Islet of Langerhans (tissue), 1 donor: ENCODE data around the gene ATP8B3.

Experiments used
- FAIRE-seq: peaks from one replicate; lab custom pipeline; 2011; peaks lifted over from hg19 to GRCh38; lab: Jason Lieb, UNC

ATP8B3 gene, protein sequence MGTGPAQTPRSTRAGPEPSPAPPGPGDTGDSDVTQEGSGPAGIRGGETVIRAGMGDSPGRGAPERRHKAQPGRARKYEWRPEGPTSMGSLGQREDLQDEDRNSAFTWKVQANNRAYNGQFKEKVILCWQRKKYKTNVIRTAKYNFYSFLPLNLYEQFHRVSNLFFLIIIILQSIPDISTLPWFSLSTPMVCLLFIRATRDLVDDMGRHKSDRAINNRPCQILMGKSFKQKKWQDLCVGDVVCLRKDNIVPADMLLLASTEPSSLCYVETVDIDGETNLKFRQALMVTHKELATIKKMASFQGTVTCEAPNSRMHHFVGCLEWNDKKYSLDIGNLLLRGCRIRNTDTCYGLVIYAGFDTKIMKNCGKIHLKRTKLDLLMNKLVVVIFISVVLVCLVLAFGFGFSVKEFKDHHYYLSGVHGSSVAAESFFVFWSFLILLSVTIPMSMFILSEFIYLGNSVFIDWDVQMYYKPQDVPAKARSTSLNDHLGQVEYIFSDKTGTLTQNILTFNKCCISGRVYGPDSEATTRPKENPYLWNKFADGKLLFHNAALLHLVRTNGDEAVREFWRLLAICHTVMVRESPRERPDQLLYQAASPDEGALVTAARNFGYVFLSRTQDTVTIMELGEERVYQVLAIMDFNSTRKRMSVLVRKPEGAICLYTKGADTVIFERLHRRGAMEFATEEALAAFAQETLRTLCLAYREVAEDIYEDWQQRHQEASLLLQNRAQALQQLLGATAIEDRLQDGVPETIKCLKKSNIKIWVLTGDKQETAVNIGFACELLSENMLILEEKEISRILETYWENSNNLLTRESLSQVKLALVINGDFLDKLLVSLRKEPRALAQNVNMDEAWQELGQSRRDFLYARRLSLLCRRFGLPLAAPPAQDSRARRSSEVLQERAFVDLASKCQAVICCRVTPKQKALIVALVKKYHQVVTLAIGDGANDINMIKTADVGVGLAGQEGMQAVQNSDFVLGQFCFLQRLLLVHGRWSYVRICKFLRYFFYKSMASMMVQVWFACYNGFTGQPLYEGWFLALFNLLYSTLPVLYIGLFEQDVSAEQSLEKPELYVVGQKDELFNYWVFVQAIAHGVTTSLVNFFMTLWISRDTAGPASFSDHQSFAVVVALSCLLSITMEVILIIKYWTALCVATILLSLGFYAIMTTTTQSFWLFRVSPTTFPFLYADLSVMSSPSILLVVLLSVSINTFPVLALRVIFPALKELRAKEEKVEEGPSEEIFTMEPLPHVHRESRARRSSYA (N-terminal part only)

DNA sequence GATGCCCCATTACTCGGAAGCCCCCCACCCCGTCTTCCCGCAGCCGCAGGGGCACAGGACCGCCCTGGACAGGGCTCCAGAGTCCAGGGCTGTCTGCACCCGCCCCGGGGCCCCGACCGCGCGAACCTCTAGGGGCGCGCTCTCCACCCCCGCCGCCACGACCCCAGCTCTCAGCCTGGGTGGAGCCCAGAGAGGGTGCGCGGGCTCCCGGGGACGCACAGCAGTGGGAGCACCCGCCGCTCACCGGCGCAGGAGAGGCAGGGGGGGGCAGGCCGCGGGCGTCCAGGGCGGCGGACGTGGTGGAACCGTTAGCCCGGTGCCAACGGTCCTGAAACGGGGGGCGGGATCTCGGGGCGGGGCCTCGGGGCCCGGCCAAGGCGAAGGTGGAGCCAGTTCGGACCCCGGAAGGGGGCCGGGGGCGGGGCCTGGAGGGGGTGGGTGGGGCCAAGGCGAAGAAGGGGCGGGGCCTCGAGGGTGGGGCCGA lies at the start of gene ATP8B3:
ATP8B3 (minus strand) TSS at position 335 of the 484 bp plus-strand sequence. CDS start 540 bp downstream, outside the sequence.
- no peak for FAIRE-seq

DNA sequence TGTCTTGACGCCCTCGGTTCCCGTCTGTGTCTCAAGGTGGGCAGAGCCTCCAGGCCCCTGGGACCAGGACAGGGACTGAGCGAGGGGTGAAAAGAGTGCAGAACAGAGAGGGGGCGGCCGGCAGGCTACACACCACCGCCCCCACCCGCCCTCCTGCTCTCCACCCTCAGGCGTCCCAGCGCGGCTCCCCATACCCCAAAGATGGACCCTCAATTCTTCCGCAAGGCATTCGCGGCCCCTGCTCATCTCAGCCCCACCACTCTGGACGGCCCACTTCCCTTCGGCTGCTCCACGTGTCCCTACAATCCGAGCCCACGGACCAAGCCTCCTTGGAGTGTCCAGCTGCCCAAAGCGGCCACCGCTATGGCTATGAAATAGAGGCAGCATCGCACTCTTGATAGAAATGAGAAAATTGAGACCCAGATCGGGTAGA lies 49.5 kb upstream of the ATP8B3 start:
- no peak for FAIRE-seq

DNA sequence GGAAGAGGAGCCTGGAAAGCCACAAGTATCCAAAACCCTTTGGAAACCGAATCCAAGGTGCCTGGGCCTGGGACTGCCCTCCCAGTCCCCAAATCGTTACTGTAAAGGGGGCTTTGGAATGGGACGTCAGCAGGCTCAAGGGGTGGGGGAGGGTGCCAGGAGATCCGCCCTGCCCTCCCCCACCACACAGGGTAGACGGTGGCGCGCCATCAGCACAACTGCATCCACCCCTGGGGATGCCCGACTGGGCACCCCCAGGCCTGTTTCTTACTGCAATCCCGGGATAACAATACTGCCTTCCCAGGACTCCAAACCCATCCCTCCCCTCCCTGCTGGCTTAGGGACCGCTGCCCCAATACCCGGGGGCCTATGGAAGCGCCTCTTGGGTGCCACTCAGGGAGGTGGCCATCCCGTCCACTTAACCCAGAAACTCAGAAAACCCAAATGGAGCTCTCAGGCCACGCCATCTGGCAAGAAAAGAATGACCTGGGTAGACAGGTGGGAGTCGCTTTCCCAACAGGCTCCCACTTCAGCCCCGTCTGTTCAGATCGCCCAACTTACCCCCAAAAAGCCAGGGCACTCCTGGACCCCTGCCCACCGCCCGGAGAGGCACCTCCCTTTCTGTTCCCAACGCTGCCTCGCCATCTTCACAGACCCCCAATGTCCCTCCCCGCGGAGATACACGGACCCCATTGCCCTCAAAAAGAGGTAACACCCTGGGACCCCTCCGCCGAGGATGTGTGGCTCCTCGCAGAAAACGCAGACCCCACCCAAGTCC lies 48.9 kb upstream of the ATP8B3 start:
- FAIRE-seq: no peak

DNA sequence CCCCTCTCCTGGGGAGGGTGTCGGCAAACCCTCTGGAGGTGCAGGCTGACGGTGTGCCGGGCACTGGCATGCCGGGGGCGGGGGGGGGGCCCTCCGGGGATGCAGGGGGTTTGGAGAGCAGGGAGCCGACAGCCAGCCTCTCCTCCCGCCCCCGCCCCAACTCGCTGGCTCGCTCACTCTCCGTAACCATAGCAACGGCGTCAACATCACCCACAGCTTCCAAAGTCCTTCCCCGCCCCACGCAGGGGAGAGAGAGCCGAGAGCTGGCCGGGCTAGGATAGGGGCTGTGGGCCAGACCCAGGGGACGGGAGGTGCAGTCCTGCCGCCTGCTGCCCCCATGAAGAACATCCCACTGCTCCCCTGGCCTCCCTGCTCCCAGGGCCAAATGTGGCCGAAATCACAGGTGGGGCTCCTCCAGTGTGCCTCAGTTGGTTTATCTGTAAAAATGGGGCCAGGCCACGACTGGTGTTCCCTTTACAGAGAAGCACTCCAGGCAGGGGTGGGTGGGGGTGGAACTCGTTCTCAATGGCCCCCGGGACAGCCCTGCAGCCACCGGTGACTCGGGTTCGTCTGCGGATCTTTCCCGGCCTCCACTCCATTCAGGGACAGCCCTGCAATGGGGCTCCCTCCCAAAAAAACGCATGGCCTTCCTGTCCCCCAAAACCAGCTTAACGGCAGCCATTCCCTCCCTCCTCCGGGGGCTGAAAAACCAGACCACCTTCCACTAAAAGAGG lies 48.1 kb upstream of the ATP8B3 start:
- FAIRE-seq: no peak

DNA sequence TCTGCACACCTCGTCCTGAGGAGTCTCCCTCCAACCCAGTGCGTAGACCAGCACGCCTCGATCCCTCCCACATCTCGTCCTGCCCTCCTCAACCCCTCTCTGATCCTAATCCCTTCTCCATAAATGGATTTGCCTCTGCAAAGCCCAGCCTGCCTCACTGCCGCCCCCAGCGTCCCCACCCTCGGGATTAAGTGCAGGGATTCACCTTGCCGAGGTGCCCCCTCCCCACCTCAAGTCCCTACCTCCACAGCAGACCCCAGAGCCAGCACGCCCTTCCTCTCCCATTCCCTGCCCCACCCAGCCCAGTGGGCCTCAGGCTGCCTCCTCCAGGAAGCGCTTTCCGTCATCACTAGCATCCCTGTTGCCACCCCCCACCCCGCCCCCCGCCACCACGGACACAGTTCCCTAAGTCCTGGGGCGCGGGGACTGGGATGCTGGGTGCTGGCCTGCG lies 47.3 kb upstream of the ATP8B3 start:
- no peak for FAIRE-seq

DNA sequence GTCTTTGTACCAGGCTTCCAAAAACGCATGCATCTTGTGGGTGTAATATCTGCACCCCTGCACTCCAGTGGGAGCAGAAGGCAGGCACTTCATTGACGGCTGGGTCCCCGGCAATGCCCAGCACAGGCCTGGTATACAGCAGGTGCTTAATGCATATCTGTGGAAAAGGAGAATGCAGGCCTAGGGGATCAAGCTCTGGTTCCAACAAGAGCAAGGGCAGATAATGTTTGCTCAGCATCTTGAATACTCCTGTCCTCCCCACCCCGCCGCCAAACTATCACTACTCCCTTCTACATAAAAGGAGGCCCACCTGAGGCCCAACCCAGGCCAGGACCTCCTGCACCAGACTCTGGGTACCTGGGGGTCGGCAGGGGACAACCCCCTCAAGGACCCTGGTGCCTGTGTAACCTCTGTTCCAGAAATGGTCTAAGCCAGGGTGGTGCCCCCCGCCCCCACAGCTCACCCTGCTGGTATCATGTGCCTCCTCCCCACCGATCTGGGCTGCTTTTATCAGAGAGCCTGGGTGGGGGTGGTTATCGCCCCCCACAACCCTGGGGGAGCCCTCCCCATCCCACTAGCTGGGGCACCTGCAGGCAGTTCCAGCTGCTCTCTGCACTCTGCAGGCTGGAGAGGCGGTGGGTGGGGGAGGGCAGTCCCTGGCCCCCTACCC lies 46.5 kb upstream of the ATP8B3 start:
- FAIRE-seq: no peak

DNA sequence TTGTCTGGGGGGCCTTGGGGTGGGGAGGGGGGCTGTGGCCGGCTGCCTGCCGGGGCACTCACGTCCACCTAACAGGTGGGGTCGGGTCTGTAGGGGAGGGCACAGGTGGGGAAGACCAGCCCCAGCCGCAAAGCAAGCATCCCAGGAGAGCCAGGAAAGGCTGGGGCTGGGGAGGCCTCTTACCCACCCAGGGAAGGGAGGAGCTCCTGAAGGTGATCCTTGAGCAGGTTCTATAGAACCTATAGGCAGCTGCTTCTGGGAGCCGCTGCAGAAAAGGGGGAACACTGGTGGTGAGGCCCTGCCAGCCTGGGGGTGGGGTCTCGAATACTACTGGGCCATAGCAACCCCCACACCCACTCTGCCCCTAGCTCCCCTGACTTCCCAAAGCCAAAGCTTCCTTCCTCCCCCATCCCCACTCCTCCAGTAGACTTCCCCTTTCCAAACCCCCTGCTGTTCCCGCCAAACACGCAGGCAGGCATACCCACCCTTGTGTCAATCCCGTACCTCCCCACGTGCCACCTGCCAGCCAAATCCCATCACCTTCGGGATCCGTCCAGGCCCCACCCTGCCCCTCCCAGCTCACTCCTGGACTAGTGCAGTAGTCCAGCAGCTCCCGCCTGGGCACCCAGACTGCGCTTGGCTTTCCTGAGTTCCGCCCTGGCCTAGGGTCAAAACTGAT lies 45.7 kb upstream of the ATP8B3 start:
- no peak for FAIRE-seq

DNA sequence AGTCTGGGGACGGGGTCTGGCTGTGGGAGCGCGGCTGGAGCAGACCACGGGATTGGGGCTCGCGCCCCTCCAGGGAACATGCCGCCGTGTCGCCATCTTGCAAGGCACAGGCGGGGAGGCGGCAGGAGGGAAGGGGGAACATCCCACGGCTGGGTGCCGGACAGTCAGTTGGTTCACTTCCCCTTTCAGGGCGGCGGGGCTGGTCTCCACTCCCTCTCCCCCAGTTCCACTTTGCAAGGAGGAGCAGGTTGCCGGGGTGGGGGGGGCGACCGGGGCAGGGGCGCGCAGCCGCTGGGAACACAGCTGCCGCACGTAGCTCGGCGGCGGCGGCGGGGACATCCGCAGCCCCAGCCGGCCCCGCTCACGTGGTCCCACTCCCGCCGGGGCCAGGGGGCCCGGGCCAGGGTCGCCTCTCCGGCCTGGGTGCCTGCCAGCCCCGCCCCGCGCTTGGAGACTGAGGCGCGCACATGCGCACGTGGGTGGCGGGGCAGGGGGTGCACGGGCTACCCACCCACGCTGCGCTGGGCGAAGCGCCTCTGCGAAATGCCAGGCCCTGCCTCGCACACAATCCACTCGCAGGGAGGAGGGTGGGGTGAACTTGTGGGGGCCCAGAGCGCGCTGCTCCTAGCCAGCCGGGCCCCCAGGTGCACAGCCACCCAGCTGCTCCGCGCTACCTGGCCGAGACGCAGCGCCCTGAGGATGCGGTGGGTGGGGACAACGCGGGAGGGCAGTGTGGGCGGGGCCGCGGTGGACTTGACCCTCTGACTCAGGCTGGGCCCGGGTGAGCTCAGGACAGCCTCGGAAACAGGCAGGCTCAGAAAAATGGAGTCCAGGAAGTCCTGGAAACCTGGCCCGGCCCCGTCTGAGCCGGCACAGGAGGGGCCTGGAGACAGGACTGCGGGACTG lies 44.9 kb upstream of the ATP8B3 start:
- peak; percentile 30 for FAIRE-seq

DNA sequence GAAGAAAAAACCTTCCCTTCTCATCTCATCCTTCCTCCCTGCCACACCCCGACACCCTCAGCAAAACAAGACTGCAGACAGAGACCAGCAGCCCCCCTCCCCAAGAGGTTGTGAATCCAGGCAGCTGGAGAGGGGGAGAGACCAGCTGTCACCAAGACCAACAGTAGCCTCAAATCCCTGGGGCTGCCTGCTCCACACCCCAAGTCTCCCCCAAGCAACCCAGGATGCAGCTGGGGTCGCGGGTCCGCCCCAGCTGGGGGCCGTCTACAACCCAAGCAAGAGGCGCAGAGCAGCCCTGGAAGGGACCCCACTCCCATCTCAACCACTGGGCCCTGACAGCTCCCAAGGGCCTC lies 44.2 kb upstream of the ATP8B3 start:
- no peak for FAIRE-seq

DNA sequence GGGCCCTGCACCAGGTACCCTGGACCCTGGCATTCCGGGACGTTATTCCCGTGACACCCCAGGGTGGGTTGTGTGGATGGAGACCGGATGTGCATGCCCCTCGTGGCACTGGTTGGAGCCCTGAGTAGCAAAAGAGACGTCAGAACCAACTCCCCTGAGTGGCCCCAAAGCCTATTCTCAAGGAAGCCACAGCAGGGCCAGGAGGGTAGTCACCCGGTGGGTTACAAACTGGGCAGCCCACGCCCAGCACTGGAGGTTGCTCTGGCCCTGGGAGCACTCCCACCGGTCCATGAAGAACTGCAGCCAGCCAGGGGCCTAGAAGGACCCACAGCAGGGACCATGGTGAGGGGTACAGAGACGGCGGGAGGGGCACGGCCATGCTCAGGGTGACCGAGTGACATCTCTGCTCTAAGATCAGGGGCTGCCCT lies 43.8 kb upstream of the ATP8B3 start:
- FAIRE-seq: no peak

DNA sequence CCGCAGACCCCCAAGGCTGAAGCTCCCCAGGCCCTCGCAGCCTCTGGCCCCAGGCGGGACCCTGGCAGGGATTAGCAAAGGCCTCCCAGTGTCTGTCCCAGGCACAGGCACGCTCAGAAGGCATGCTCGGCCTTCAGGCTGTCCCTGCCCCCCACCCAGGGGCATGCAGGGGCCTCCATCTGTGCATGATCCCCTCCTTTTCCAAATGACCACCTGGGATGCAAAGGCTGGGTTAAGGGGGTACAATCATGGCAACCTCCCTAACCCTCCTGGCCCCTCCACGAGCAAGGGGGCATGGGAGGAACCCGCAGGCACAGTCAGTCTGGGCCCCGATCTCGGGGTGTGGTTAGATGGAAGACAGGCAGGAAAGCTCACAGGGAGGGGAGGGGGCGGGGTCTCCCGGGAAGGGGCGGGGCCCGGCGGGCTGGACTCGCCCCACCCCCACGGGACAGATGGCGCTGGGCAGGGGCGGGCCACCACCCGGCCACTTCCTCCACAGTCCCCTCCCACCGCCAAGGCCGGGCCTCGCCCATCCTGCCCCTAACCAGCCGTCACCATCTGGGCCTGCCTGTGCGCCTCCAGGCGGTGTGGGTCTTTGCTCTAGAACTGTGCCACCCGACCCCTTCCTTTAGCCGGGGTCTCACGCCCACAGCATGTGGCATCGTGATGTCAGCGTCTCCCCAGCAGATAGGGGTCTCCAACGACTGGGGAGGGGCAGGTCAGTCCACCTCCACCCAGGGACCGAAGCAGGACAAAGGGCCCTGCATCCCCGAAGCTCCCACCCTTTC lies 43.2 kb upstream of the ATP8B3 start:
- FAIRE-seq: no peak

DNA sequence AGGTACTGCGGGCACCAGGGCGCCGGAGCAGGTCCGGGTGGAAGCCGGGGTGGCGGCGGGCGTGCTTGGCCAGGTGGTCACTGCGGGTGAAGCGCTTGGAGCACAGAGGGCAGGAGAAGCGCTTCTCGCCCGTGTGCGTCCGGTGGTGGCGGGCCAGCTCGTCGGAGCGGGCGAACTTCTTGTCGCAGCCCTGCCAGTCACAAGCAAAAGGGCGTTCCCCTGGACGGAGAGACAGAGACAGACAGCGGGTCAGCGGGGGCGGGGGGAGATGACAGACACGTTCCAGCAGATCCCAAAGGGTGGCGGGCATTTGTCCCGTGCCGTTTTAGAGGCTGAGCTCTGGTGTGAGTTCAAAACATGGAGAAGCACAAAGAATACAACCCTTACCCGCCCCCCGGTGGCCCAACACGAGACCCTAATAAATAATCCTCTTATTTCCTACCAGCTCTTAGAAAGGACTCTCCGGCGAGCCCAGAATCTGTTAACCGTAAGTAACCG lies 42.5 kb upstream of the ATP8B3 start:
- FAIRE-seq: no peak

DNA sequence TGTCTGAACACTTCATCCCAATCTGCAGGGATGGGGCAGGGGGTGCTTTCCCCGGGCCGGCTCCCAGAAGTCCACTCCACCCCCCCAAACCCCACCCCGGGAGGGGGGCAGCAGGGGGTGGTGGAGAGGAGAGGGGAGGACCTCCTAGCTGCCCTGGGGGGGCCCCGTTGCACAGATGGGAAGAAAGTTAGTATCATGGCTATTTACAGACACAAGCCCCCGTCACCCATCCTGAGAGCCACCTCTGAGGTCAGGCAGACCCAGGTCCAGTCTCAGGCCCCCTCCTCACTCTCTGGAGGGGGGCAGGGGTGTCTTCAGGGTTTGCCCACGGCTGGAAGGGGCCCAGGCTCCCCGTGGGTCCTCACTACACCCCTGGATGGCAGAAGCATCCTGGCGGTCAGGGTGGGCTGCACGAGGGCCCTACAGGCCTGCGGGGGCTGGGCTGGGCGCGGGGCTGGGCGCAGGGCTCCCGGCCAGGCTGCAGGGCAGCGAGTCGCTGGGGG lies 42.0 kb upstream of the ATP8B3 start:
- FAIRE-seq: no peak

DNA sequence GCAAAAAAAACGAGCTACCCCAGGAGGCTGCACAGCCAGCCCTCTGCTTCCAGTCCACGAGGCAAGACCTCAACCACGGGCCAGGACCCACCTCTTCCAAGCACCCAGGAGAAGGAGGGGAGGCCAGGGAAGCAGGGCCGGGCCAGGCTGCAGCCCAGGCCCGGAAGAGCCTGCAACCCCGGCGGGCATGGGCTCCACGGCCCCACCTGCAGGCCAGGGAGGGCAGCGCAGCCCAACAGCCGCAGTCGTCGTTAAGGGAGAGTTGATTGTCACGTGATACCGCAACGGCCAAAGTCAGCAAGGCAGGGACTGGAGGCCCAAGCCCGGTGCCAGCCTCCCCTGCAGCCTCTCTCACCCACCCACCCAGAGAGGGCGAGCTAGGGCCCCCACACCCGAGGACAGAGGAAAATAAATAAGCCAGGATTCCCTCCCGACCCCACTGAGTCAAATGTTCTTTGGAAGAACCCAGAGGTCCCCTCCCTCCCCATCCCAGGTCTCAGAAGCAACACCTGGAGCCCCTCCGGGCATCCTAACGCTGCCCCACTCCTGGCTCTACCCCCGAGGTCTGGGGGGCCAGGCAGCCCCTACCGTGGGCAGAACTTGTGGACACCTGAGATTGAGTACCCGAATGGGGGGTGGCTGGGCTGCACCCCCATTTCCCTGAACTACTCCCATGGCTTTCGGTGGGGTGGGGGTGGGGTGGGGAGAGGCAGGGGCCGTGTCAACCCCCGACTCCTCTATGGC lies 41.4 kb upstream of the ATP8B3 start:
- no peak for FAIRE-seq

DNA sequence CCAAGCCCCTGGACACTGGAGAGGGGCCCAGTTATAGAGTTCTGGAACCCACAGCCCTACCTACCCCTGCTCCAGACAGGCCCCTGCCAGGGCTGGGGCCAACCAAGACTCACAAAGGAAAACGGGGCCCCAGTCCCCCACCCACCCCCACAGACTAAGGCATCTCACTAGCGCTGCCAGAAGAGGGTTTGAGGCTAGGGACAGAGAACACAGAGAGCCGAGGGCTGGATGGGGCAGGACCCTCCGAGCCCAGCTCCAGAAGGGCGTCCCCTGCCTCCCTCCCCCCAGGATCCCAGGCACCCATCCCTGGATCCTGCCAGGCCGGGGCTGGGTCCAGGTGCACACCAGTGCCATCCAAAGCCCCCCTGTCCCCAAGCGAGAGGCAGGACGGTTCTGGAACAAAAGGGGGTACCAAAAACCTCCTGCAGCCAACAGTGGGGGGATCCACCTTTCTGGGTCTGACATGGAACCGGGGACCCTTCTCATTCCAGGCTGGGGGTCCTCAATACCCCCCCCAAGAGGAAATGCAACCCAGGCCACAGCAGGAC lies 40.6 kb upstream of the ATP8B3 start:
- no peak for FAIRE-seq
